ENCODE data around the gene CEP85L.
"Not testable (repeated sequence)": the region's sequence is repeated elsewhere in the genome, so short reads cannot be mapped to it uniquely, and the experiment has no call there.

Gene CEP85L

GRCh38 chr6:118489990-118490389 is 161.4 kb downstream of the CEP85L start:
- DNase-seq = no peak

GRCh38 chr6:118488631-118489030 is 162.8 kb downstream of the CEP85L start:
- no peak for DNase-seq

- DNase-seq = no peak
Observed at GRCh38 chr6:118485601-118486550, 165.5 kb downstream of the CEP85L start.

GRCh38 chr6:118476551-118476950 is 174.8 kb downstream of the CEP85L start:
- no peak for DNase-seq

GRCh38 chr6:118473266-118473665 is 178.1 kb downstream of the CEP85L start:
- no peak for DNase-seq

- no peak for DNase-seq
Observed at GRCh38 chr6:118469468-118469867, 181.9 kb downstream of the CEP85L start.

- no peak for DNase-seq
Observed at GRCh38 chr6:118468682-118469465, 182.5 kb downstream of the CEP85L start.

GRCh38 chr6:118467181-118467580 is 184.2 kb downstream of the CEP85L start:
- DNase-seq = no peak

- no peak for DNase-seq
Observed at GRCh38 chr6:118464620-118465019, 186.8 kb downstream of the CEP85L start.

- no peak for DNase-seq
Observed at GRCh38 chr6:118460958-118461470, 190.4 kb downstream of the CEP85L start.

GRCh38 chr6:118456982-118457381 is 194.4 kb downstream of the CEP85L start:
- DNase-seq = no peak

- DNase-seq = no peak
Observed at GRCh38 chr6:118451839-118452238, 199.6 kb downstream of the CEP85L start.

- no peak for DNase-seq
Observed at GRCh38 chr6:118444796-118445195, 206.6 kb downstream of the CEP85L start.

GRCh38 chr6:118436482-118436881 is 214.9 kb downstream of the CEP85L start:
- DNase-seq = no peak

GRCh38 chr6:118434147-118434546 is 217.2 kb downstream of the CEP85L start:
- not testable (repeated sequence) for DNase-seq

- not testable (repeated sequence) for DNase-seq
Observed at GRCh38 chr6:118421312-118421711, 230.1 kb downstream of the CEP85L start.

GRCh38 chr6:118419448-118420394 is 231.7 kb downstream of the CEP85L start:
- no peak for DNase-seq

Measured in stimulated activated CD4-positive, alpha-beta T cell treated with anti-CD3 and anti-CD28 coated beads, Interleukin-4, amount 100 ng/mL, for 1 hour (primary cell).